Measurements from ENCODE around the gene SULT1C2.

GRCh38 chr2:108262036-108262435 is 26.7 kb upstream of the SULT1C2 start:
- TF ChIP-seq CTCF (IDR thresholded peaks at IDR 0.05; ENCODE audit: low read depth, low read length, poor library complexity, severe bottlenecking), result no peak
- TF ChIP-seq EZH2phosphoT487 (IDR thresholded peaks at IDR 0.05; ENCODE audit: borderline replicate concordance, low read length), result no peak
